Measurements from ENCODE around the gene CACNA1B.

The CACNA1B gene

DNA sequence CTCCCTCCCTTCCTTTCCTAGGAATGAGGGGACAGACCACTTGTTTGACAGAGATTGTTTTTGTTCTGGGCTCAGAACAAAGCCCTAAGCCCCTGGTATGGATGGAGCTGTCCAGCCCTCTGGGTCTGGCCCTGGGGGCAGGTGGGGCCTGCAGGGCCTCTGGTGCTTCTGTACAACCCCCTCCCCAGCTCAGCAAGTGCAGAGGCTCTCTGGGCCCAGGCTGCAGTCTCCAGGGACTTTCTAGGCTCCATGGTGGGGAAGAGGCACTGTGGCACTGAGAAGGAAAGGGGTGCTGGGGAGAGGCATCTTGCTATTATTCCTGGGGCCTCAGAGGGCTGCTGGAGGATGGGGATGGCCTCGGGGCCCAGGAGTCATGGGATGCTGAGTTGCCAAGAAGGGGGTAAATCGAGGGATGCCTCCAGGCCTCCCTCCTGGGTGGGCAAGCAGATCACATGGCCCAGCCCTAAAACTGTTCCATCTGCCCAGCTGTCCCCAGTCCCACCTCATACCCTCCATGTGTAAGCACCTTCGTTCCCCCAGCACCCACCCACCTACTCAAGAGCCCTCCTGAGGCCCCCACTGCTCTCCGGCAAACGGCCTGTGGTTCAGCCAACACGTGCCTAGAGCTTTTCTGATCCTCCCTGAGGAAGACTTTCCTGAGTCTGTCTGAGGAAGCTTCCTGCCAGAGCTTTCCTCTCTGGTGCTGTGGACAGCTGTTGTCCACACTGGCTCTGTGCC is 225.7 kb downstream of the CACNA1B start:
- no peak overlapping the region for H3K4me3 ChIP-seq (replicated peaks; ENCODE audit: insufficient read depth, low read length)
- TF ChIP-seq POLR2AphosphoS5 (IDR thresholded peaks at IDR 0.05; ENCODE audit: low read depth) (no peak), CTCF (IDR thresholded peaks at IDR 0.05; ENCODE audit: insufficient read depth, low read length) (no peak), SPI1 (IDR thresholded peaks at IDR 0.05; ENCODE audit: borderline replicate concordance, low read depth) (no peak), GABPA (IDR thresholded peaks at IDR 0.05; ENCODE audit: low read depth) (no peak), REST (IDR thresholded peaks at IDR 0.05; ENCODE audit: insufficient replicate concordance, low read depth) (no peak)
- no peak overlapping the region for H3K27ac ChIP-seq (replicated peaks)
- DNase-seq (ENCODE audit: low read depth in 1 of 2, low spot score in 1 of 2): no peak
- no peaks in the 10 kb centered on the region for H3K27me3 ChIP-seq (ENCODE audit: insufficient read depth, poor library complexity, severe bottlenecking)

DNA sequence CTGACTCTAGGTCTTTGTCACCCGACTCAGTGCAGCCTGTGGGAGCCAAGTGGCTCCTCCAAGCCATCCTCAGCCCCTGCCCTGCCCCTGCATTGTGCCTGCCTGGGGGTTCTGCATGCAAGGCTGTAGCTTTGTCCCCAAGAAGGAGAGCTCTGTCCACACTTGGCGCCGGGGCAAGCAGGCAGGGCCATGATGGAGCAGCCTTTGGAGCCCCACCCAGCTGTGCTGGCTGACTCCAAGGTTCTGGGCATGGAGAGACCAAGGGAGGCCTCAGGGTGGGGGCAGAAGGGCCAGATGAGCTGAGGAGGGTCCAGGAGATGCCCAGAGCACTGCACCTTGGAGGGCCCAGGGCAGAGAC is 226.2 kb downstream of the CACNA1B start:
- DNase-seq (ENCODE audit: low read depth in 1 of 2, low spot score in 1 of 2): no peak
- TF ChIP-seq REST (IDR thresholded peaks at IDR 0.05; ENCODE audit: insufficient replicate concordance, low read depth): no peak
- TF ChIP-seq GABPA (IDR thresholded peaks at IDR 0.05; ENCODE audit: low read depth): no peak
- no peak for TF ChIP-seq POLR2AphosphoS5 (IDR thresholded peaks at IDR 0.05; ENCODE audit: low read depth)
- no peak for TF ChIP-seq CTCF (IDR thresholded peaks at IDR 0.05; ENCODE audit: insufficient read depth, low read length)
- TF ChIP-seq SPI1 (IDR thresholded peaks at IDR 0.05; ENCODE audit: borderline replicate concordance, low read depth): no peak
- H3K27me3 ChIP-seq (ENCODE audit: insufficient read depth, poor library complexity, severe bottlenecking): no peaks in the 10 kb centered on the region
- no peak overlapping the region for H3K4me3 ChIP-seq (replicated peaks; ENCODE audit: insufficient read depth, low read length)
- no peak overlapping the region for H3K27ac ChIP-seq (replicated peaks)

DNA sequence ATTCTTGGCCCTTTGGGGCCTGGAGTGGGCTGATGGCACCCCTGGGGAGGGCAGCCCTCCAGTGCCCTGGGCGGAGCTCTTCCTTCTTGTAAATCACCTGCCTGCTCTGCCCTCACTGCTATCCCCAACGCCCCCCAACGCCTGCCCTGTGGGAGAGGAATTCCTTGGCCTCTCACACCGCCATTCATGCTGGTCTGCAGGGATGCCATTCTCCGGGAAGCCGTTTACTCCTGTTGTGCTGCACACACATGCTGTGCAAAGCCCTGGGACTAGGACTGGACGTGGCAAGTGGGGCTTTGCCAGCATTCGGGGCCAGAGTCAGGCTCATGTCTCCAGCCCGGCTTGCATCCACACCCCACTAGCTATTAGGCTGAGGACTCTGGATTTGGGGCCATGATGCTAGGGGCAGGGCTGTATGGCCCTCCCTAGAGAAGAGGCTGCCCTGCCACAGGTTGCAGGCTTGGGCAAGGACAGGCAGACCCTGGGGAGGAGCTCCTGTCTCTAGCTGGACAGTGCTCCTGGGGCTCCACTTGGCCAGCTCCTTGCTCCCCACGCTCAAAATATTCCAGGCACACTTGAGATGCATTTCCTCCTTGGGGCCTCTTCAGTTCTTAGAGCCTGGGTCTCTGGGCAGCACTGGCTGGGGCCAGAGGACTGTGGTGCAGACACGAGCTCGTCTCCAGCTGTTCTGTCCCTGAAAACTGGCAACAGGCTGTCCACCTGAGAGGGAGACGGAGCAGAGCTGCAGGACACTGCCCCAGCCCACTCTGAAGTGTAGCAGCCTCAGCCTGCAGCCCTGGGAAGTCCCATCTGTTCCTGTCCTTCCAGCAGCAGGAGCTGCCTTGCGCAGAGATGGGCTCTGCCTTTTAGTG is 226.9 kb downstream of the CACNA1B start:
- TF ChIP-seq GABPA (IDR thresholded peaks at IDR 0.05; ENCODE audit: low read depth) (no peak), REST (IDR thresholded peaks at IDR 0.05; ENCODE audit: insufficient replicate concordance, low read depth) (no peak), SPI1 (IDR thresholded peaks at IDR 0.05; ENCODE audit: borderline replicate concordance, low read depth) (no peak), POLR2AphosphoS5 (IDR thresholded peaks at IDR 0.05; ENCODE audit: low read depth) (no peak), CTCF (IDR thresholded peaks at IDR 0.05; ENCODE audit: insufficient read depth, low read length) (no peak)
- H3K27ac ChIP-seq (replicated peaks): no peak overlapping the region
- H3K27me3 ChIP-seq (ENCODE audit: insufficient read depth, poor library complexity, severe bottlenecking): no peaks in the 10 kb centered on the region
- no peak for DNase-seq (ENCODE audit: low read depth in 1 of 2, low spot score in 1 of 2)
- H3K4me3 ChIP-seq (replicated peaks; ENCODE audit: insufficient read depth, low read length): no peak overlapping the region
